ENCODE measurements around the gene PPFIA4. TPM values are rescaled to one million over a fixed set of nuclear protein-coding genes. Genes with fewer than 3 reads are reported as not detected.

Gene PPFIA4
- total RNA-seq, 1 experiment from 2014 or later = 10.8 TPM

DNA sequence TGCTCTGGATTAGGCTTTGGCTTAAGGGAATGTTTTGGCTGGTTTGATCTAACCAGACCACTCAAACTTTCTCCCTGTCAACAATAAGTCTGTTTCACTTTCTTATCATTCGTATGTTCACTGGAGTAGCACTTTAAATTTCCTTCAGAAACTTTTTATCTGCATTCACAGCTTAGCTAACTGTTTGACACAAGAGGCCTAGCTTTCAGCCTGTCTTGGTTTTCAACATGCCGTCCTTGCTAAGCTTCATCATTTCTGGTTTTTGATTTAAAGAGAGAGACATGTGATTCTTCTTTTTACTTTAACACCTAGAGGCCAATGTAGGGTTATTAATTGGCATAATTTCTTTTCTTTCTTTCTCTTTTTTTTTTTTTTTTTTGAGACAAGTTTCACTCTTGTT is 44.4 kb upstream of the PPFIA4 start:
- Histone ChIP-seq H3K27ac (ENCODE audit: low read depth, low read length) (no peak overlapping the region), H3K4me3 (replicated peaks in 1 of 2; ENCODE audit: low read depth in 1 of 2, low read length in 2 of 2) (no peak overlapping the region), H2AFZ (ENCODE audit: low read depth, low read length, poor library complexity, severe bottlenecking) (no peak overlapping the region), H3K9me3 (ENCODE audit: control insufficient read depth in 1 of 2, insufficient read depth in 1 of 2, low read depth in 1 of 2, low read length in 2 of 2) (no peaks in the 10 kb centered on the region), H3K4me1 (ENCODE audit: control insufficient read depth in 1 of 2, insufficient read depth in 2 of 2, low read length in 2 of 2) (peaks cover 4 to 8% of the 10 kb centered on the region in 2 experiments; a peak in 3 of 4 replicates), H3K36me3 (ENCODE audit: control insufficient read depth in 1 of 2, insufficient read depth in 2 of 2, low read length in 2 of 2) (no peaks in the 10 kb centered on the region), H3K9me2 (ENCODE audit: insufficient read depth) (no peaks in the 10 kb centered on the region), H3K9ac (ENCODE audit: low read length) (no peak overlapping the region), H3K4me2 (ENCODE audit: low read length) (no peak overlapping the region), H3K27me3 (ENCODE audit: insufficient read depth, low read length) (peaks cover 5% of the 10 kb centered on the region; the same call in 1 of the 2 replicates), H3K79me2 (ENCODE audit: insufficient read depth, low read length) (no peaks in the 10 kb centered on the region), H4K20me1 (ENCODE audit: insufficient read depth) (no peaks in the 10 kb centered on the region)
- ChIA-PET POLR2A (no interaction called here), CTCF (no interaction called here), RAD21 (ENCODE audit: low non-redundant PET in 1 of 2, low total read pairs in 2 of 2, uncharacterized antibody in 2 of 2, unreplicated experiment in 2 of 2) (no interaction called here)
- ATAC-seq (no peak), DNase-seq (ENCODE audit: low read depth, low spot score) (no peak)
- TF ChIP-seq POLR2AphosphoS5 (IDR thresholded peaks at IDR 0.05; ENCODE audit: low read depth, low read length) = no peak
- no peak for TF ChIP-seq SRF (IDR thresholded peaks at IDR 0.05; ENCODE audit: low read depth)
- TF ChIP-seq EGR1 (IDR thresholded peaks at IDR 0.05; ENCODE audit: low read depth) = no peak
- TF ChIP-seq CEBPB (IDR thresholded peaks at IDR 0.05; ENCODE audit: low read depth) = no peak
- TF ChIP-seq EZH2 (IDR thresholded peaks at IDR 0.05) = no peak
- TF ChIP-seq ATF3 (IDR thresholded peaks at IDR 0.05) = no peak
- TF ChIP-seq SP1 (IDR thresholded peaks at IDR 0.05; ENCODE audit: low read depth) = no peak
- no peak for TF ChIP-seq REST (IDR thresholded peaks at IDR 0.05; ENCODE audit: low read depth)
- no TSS peak for BruUV-seq (replicated peaks)
- intact Hi-C loops (cut with micrococcal nuclease) = no loop called here

Measured in HCT116 (cell line).